ENCODE measurements around the gene CATSPERZ. TPM values are rescaled to one million over a fixed set of nuclear protein-coding genes. Genes with fewer than 3 reads are reported as not detected.
"Not testable (repeated sequence)": the region's sequence is repeated elsewhere in the genome, so short reads cannot be mapped to it uniquely, and the experiment has no call there.

The CATSPERZ gene
- total RNA-seq, 1 donor from 2014 or later, result not detected

- peak in 1 of 2 donors; percentile 99 for DNase-seq (ENCODE audit: extremely low spot score in 2 of 2)
- intact Hi-C loops (cut with DNase I), result loop anchor here (5.0 kb wide), 1 partner anchor 68 kb away; no protein-coding TSS in a partner anchor
- Histone ChIP-seq H3K4me3 (peak within 1 kb of the TSS; percentile 83 to 93), H3K27ac (peak within 1 kb of the TSS; percentile 96), H3K27me3 (no peaks in the 10 kb centered on the region), H3K4me1 (peaks cover 38% of the 10 kb centered on the region), H3K9me3 (no peaks in the 10 kb centered on the region), H3K36me3 (no peaks in the 10 kb centered on the region)
- peak in 1 of 2 donors; percentile 72 for TF ChIP-seq POLR2AphosphoS5 (IDR thresholded peaks at IDR 0.05; ENCODE audit: insufficient read depth in 1 of 2, low read depth in 1 of 2)
- peak in 1 of 2 donors; percentile 71 for TF ChIP-seq POLR2A (IDR thresholded peaks at IDR 0.05)
- TF ChIP-seq, protein P1, sequence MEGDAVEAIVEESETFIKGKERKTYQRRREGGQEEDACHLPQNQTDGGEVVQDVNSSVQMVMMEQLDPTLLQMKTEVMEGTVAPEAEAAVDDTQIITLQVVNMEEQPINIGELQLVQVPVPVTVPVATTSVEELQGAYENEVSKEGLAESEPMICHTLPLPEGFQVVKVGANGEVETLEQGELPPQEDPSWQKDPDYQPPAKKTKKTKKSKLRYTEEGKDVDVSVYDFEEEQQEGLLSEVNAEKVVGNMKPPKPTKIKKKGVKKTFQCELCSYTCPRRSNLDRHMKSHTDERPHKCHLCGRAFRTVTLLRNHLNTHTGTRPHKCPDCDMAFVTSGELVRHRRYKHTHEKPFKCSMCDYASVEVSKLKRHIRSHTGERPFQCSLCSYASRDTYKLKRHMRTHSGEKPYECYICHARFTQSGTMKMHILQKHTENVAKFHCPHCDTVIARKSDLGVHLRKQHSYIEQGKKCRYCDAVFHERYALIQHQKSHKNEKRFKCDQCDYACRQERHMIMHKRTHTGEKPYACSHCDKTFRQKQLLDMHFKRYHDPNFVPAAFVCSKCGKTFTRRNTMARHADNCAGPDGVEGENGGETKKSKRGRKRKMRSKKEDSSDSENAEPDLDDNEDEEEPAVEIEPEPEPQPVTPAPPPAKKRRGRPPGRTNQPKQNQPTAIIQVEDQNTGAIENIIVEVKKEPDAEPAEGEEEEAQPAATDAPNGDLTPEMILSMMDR (IDR thresholded peaks at IDR 0.05), result no peak
Measured at GRCh38 chr11:64305075-64305690, 5.0 kb downstream of the CATSPERZ start, which contains the start of gene ESRRA. TSS of gene ESRRA (plus strand) at chr11:64305524. CDS start at chr11:64307180, 1,656 bp downstream.

GRCh38 chr11:64305691-64306562, 5.8 kb downstream of the CATSPERZ start:
- TF ChIP-seq POLR2A (IDR thresholded peaks at IDR 0.05) (no peak), POLR2AphosphoS5 (IDR thresholded peaks at IDR 0.05; ENCODE audit: insufficient read depth in 1 of 2, low read depth in 1 of 2) (peak in 1 of 2 donors; percentile 46)
- TF ChIP-seq, protein P1 (IDR thresholded peaks at IDR 0.05), result no peak
- Histone ChIP-seq H3K27ac (peak overlapping the region; percentile 88), H3K9me3 (no peaks in the 10 kb centered on the region), H3K36me3 (no peaks in the 10 kb centered on the region), H3K27me3 (no peaks in the 10 kb centered on the region), H3K4me1 (peaks cover 31% of the 10 kb centered on the region), H3K4me3 (peak overlapping the region; percentile 83 to 93)
- DNase-seq (ENCODE audit: extremely low spot score in 2 of 2), result peak in 1 of 2 donors; percentile 91
- intact Hi-C loops (cut with DNase I), result loop anchor here (5.0 kb wide), 1 partner anchor 69 kb away; no protein-coding TSS in a partner anchor

DNA sequence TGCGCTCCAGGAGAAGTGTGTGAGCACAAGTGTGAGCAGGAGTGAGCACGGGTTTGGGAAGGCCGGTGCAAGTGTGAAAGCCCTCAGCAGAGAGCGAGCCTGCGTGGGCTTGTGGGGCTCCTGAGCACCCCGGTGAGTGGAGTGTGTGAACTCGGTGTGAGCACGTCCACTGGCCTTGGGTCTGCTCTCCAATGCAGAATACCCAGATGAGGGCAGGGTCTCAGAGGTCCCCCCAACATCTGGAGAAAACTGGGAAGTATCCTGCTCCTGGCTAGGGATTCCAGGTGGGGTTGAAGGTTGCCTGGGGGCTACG, 6.4 kb downstream of the CATSPERZ start:
- intact Hi-C loops (cut with DNase I), result loop anchor here (5.0 kb wide), 1 partner anchor 69 kb away; no protein-coding TSS in a partner anchor

GRCh38 chr11:64306876-64307622, 6.9 kb downstream of the CATSPERZ start:
- TF ChIP-seq POLR2AphosphoS5 (IDR thresholded peaks at IDR 0.05; ENCODE audit: insufficient read depth in 1 of 2, low read depth in 1 of 2) (no peak), POLR2A (IDR thresholded peaks at IDR 0.05) (no peak)
- TF ChIP-seq, protein P1 (IDR thresholded peaks at IDR 0.05), result no peak
- intact Hi-C loops (cut with DNase I), result loop anchor here (5.0 kb wide), 1 partner anchor 70 kb away; no protein-coding TSS in a partner anchor
- no peaks in the 10 kb centered on the region for H3K27me3 ChIP-seq
- peak overlapping the region; percentile 88 for H3K27ac ChIP-seq
- peak in 1 of 2 donors; percentile 89 for DNase-seq (ENCODE audit: extremely low spot score in 2 of 2)
- no peaks in the 10 kb centered on the region for H3K9me3 ChIP-seq
- peak overlapping the region; percentile 83 to 93 for H3K4me3 ChIP-seq
- H3K36me3 ChIP-seq, result no peaks in the 10 kb centered on the region
- H3K4me1 ChIP-seq, result peaks cover 31% of the 10 kb centered on the region

More for the DNA sequence above, 6.4 kb downstream of the CATSPERZ start:
- H3K9me3 ChIP-seq, result no peaks in the 10 kb centered on the region
- DNase-seq (ENCODE audit: extremely low spot score in 2 of 2), result peak in 1 of 2 donors; percentile 89
- H3K27me3 ChIP-seq, result no peaks in the 10 kb centered on the region
- no peaks in the 10 kb centered on the region for H3K36me3 ChIP-seq
- TF ChIP-seq POLR2A (IDR thresholded peaks at IDR 0.05), result no peak
- TF ChIP-seq POLR2AphosphoS5 (IDR thresholded peaks at IDR 0.05; ENCODE audit: insufficient read depth in 1 of 2, low read depth in 1 of 2), result peak in 1 of 2 donors; percentile 2
- TF ChIP-seq, protein P1 (IDR thresholded peaks at IDR 0.05), result no peak
- peaks cover 31% of the 10 kb centered on the region for H3K4me1 ChIP-seq
- peak overlapping the region; percentile 83 to 93 for H3K4me3 ChIP-seq
- peak overlapping the region; percentile 88 for H3K27ac ChIP-seq

DNA sequence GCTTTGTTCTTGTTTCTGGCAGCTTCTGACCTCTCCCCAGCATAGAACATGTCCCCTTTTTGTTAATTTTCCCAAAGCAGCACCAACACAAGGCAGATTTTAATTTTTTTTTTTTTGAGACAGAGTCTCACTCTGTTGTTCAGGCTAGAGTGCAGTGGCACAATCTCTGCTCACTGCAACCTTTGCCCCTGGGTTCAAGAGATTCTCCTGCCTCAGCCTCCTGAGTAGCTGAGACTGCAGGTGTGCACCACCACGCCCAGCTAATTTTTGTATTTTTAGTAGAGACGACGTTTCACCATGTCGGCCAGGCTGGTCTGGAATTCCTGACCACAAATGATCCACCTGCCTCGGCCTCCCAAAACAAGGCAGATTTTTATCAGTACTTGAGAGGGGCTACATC, 7.6 kb downstream of the CATSPERZ start:
- intact Hi-C loops (cut with DNase I), result loop anchor here (5.0 kb wide), 1 partner anchor 70 kb away; no protein-coding TSS in a partner anchor
- peaks cover 36% of the 10 kb centered on the region for H3K4me1 ChIP-seq
- not testable (repeated sequence) for H3K27ac ChIP-seq; H3K9me3 ChIP-seq; H3K36me3 ChIP-seq; H3K27me3 ChIP-seq; DNase-seq (ENCODE audit: extremely low spot score in 2 of 2); H3K4me3 ChIP-seq
